GM18505 (cell line): ENCODE results near the gene TPCN2.

ENCODE experiments used
- ATAC-seq: cut with Tn5 transposase; IDR thresholded peaks from one replicate; pipeline ENCODE4 v1.9.1; 2021; ENCODE audit not compliant: unreplicated experiment
- POLR2A ChIP-seq: IDR thresholded peaks from 4 replicates; pipeline ENCODE4 v1.6.1; 2011; ENCODE audit warnings: borderline replicate concordance; ENCODE audit not compliant: insufficient read depth, insufficient read length; ENCODE audit errors: extremely low read depth

Gene TPCN2

DNA sequence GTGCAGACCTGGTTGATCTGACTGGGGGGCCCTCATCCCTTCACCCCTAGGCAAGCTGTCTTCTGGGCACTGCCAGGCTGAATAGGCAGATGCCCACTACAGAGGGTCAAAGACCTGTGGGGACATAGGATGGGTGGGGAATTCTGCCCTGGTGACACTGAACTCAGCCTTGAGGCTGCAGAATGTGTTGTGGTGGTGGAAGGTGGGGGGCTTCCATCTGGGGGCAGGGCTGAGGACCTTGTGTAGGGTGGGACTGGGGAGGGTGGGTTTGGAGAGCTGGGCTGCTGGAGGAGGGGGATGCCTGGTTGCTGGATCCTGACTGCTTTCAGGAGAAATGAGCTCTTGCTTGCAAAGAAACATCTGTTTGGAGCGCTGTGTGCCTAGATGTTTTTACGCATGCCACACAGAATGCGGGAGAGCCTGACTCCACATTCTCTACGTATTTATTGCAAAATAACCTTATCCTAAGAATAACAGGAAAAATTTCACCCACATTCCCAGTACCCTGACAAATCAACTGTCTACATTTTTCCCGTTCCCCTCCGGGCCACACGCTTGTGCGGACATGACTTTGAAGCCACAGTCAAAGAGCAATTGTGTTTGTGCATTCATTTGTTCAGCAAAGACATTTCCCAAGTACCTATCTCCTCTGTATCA is 125.3 kb downstream of the TPCN2 start:
- TF ChIP-seq POLR2A = no peak
- no peak for ATAC-seq

DNA sequence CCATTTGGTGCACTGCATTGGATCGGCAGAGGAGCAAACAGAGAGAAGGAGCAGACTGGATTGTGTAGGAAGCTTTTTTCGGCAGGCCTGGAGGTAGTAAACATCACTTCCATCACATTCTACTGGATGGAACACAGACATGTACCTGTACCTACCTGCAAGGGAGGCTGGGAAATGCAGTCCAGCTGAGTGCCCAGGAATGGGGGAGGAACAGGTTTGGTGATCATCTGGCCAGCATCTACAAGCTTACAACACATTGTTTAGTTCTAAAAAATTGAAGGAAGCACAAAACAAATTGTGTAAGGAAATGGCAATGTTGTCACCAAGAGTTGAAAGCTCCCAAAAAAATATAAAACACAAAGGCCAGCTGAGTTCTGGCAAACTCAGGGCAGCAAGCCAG is 126.1 kb downstream of the TPCN2 start:
- TF ChIP-seq POLR2A = no peak
- no peak for ATAC-seq

DNA sequence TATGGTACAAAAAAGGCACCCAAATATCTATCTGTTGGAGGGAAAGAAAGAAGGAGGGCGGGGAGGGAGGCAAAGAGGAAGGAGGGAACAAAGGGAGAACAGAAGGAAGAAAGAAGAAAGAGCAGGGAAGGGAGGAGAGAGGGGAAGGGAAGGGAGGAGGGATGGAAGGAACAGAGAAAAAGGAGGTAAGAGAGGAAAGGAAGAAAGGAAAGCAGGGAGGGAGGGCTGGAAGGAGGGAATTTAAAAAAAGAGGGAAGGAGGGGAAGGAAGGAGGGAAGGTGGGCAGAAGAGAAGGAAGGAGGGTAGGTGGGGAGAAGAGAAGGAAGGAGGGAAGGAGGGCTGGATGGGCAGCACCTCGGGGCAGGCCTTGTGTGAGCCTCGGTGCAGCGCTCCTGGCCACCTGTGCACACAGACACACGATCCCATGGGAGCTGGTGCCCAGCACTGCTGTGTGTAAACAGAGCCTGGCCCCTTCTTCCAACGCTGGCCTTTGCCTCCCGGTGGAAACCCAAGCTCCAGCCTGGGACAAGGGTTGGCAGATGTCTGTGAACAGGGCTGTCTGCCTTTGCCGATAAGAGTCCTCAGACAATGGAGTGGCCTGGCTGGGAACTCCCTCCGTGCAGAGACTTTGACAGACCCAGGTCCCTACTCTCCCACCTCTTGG is 130.2 kb downstream of the TPCN2 start:
- no peak for TF ChIP-seq POLR2A
- ATAC-seq = no peak

DNA sequence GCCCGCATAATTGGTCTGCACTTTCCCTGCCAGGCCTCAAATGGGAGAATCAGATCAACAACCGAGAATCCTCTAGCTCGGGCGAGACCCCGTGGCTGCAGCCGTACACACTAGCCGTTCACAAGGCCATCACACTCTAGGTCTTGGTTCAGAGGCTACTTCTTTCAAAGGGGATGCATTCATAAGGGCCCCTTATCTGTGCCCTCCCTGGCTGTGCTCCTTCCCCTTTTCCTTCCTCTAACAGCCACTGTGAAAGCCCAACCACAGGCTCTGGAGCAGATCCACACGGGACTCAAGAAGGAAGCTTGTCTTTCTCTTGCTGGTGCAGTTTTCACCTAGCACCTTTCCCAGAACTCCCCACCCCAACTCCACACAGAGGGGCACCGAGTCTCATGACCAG is 131.5 kb downstream of the TPCN2 start:
- no peak for TF ChIP-seq POLR2A
- no peak for ATAC-seq

DNA sequence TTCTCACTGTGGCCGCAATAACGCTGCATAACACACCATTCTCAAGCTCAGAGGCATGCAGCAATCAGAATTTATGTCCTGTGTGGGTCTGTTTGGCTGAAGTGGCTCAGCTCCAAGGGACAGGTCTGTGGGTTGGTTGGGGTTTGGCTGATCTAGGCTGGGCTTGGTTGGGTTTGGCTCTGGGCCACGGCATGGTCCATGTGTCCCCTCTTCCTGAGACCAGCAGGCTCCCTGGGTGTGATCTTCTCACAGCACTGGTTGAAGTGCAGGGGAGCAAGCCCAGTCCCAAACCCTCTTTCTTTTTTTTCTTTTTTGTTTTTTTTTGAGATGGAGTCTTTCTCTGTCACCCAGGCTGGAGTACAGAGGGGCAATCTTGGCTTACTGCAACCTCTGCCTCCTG is 132.0 kb downstream of the TPCN2 start:
- no peak for TF ChIP-seq POLR2A
- no peak for ATAC-seq

DNA sequence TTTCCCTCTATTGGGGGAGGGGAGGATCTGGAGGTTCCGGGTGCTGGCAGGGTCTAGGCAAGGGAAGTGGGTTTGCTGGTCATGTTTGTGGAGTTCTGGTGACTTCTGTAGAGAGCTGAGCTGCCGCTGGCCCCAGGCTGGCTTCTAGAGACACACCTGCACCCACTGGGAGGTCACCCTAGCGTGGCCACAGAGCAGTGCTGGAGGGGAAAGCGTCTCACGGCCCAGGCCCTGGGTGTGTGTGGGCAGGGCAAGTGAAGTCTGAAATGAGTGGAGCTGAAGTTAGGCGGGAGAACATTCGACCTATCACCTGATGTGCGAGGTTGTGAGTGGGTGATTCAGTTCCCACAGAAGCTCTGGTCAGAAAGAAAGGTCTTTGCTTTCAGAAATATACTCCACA is 134.9 kb downstream of the TPCN2 start:
- ATAC-seq = no peak
- no peak for TF ChIP-seq POLR2A
